Breast epithelium (tissue), 4 donors: ENCODE results near the gene IFI30. TPM values are rescaled to one million over a fixed set of nuclear protein-coding genes. Genes with fewer than 3 reads are reported as not detected.

Experiments used
- DNase-seq, 2 donors: peaks; one replicate each; pipeline ENCODE4 v3.0.0-alpha.2; 2019; ENCODE audit warnings: low spot score in 2 of 2
- H3K27ac ChIP-seq, 2 donors: fragments of 200-600 bp; sonication (generic) in 1 of 2; one replicate each; pipeline ENCODE4 v1.5.1; 2016 to 2019; ENCODE audit warnings: mild to moderate bottlenecking in 1 of 2
- H3K27me3 ChIP-seq, 2 donors: fragments of 200-600 bp; sonication (generic) in 1 of 2; one replicate each; pipeline versions ENCODE4 v1.5.1 to v1.6.0; 2017 to 2019; ENCODE audit warnings: control low read depth in 1 of 2, mild to moderate bottlenecking in 1 of 2
- H3K36me3 ChIP-seq: fragments of 200-600 bp; one replicate; pipeline ENCODE4 v1.5.1; 2019
- H3K4me1 ChIP-seq, 2 donors: fragments of 200-600 bp; sonication (generic); one replicate each; pipeline ENCODE4 v1.5.1; 2016 to 2019; ENCODE audit warnings: control low read depth in 1 of 2
- H3K4me3 ChIP-seq, 3 donors: fragments of 200-600 bp; sonication (generic); 1 replicate in 2 of 3; 2 replicates in 1 of 3; pipeline ENCODE4 v1.5.1; 2016 to 2019; ENCODE audit warnings: mild to moderate bottlenecking in 3 of 3, moderate library complexity in 2 of 3
- H3K9me3 ChIP-seq, 2 donors: fragments of 200-600 bp; sonication (generic) in 1 of 2; one replicate each; pipeline ENCODE4 v1.5.1; 2016 to 2019; ENCODE audit warnings: control low read depth in 1 of 2
- POLR2A ChIP-seq: fragments of 450-650 bp; IDR thresholded peaks from one replicate; pipeline ENCODE4 v1.6.1; 2016; ENCODE audit warnings: antibody characterized with exemption, mild to moderate bottlenecking, moderate library complexity
- POLR2AphosphoS5 ChIP-seq, 3 donors: sonication (generic); formaldehyde crosslinking; IDR thresholded peaks; one replicate each; pipeline ENCODE4 v1.6.1; 2017; ENCODE audit warnings: antibody characterized with exemption in 3 of 3
- intact Hi-C: fragments of 100-400 bp; cut with DNase I; formaldehyde crosslinking; loops from one replicate; pipeline ENCODE4 v1.15.1; 2023; ENCODE audit warnings: low total_unique reads
- total RNA-seq, 3 donors: library from RNA; depleted of rRNA; stranded (reverse); fragments of >200 nt; gene quantifications; one replicate each; pipeline ENCODE4 v1.1.0, GENCODE V29; 2016
- TF ChIP-seq, protein P1 (sequence below), 3 donors: fragments of 450-650 bp; IDR thresholded peaks; one replicate each; pipeline ENCODE4 v1.5.1; 2016 to 2017; ENCODE audit warnings: antibody characterized with exemption in 3 of 3, mild to moderate bottlenecking in 3 of 3, moderate library complexity in 3 of 3

The IFI30 gene
- total RNA-seq, 3 donors from 2014 or later: 50.1 to 103 (median 91.6) TPM

DNA sequence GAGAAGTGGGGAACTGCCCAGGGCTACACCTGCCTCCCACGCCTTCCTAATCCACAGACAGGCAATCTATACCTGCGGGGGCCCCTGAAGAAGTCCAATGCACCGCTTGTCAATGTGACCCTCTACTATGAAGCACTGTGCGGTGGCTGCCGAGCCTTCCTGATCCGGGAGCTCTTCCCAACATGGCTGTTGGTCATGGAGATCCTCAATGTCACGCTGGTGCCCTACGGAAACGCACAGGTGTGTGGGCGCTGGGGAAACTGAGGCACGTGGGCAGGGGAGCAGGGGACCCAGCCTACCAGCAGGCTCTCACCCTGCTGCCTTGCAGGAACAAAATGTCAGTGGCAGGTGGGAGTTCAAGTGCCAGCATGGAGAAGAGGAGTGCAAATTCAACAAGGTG, 1.4 kb downstream of the IFI30 start:
- DNase-seq: no peak
- TF ChIP-seq, protein P1, sequence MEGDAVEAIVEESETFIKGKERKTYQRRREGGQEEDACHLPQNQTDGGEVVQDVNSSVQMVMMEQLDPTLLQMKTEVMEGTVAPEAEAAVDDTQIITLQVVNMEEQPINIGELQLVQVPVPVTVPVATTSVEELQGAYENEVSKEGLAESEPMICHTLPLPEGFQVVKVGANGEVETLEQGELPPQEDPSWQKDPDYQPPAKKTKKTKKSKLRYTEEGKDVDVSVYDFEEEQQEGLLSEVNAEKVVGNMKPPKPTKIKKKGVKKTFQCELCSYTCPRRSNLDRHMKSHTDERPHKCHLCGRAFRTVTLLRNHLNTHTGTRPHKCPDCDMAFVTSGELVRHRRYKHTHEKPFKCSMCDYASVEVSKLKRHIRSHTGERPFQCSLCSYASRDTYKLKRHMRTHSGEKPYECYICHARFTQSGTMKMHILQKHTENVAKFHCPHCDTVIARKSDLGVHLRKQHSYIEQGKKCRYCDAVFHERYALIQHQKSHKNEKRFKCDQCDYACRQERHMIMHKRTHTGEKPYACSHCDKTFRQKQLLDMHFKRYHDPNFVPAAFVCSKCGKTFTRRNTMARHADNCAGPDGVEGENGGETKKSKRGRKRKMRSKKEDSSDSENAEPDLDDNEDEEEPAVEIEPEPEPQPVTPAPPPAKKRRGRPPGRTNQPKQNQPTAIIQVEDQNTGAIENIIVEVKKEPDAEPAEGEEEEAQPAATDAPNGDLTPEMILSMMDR (IDR thresholded peaks at IDR 0.05): no peak
- no peak for TF ChIP-seq POLR2AphosphoS5 (IDR thresholded peaks at IDR 0.05)
- no peak for TF ChIP-seq POLR2A
- H3K4me3 ChIP-seq: peak overlapping the region in 2 of 3 donors; percentile 59 to 90
- no peaks in the 10 kb centered on the region for H3K4me1 ChIP-seq
- H3K27ac ChIP-seq: no peak overlapping the region
- H3K36me3 ChIP-seq: no peaks in the 10 kb centered on the region
- intact Hi-C loops: no loop called here
- no peaks in the 10 kb centered on the region for H3K9me3 ChIP-seq
- no peaks in the 10 kb centered on the region for H3K27me3 ChIP-seq

- Histone ChIP-seq H3K27ac (no peak overlapping the region), H3K4me3 (no peak overlapping the region), H3K9me3 (no peaks in the 10 kb centered on the region), H3K27me3 (no peaks in the 10 kb centered on the region), H3K36me3 (no peaks in the 10 kb centered on the region), H3K4me1 (no peaks in the 10 kb centered on the region)
- TF ChIP-seq POLR2A (no peak), POLR2AphosphoS5 (IDR thresholded peaks at IDR 0.05) (no peak)
- TF ChIP-seq, protein P1 (IDR thresholded peaks at IDR 0.05): no peak
- intact Hi-C loops: no loop called here
- no peak for DNase-seq
Observed at GRCh38 chr19:18176367-18177310, 3.0 kb downstream of the IFI30 start.

- H3K36me3 ChIP-seq: no peaks in the 10 kb centered on the region
- DNase-seq: no peak
- H3K4me1 ChIP-seq: no peaks in the 10 kb centered on the region
- H3K9me3 ChIP-seq: no peaks in the 10 kb centered on the region
- no peak overlapping the region for H3K4me3 ChIP-seq
- intact Hi-C loops: loop anchor here (2.0 kb wide), 1 partner anchor 45 kb away; no protein-coding TSS in a partner anchor
- no peak for TF ChIP-seq POLR2AphosphoS5 (IDR thresholded peaks at IDR 0.05)
- TF ChIP-seq, protein P1 (IDR thresholded peaks at IDR 0.05): no peak
- no peak for TF ChIP-seq POLR2A
- no peak overlapping the region for H3K27ac ChIP-seq
- H3K27me3 ChIP-seq: no peaks in the 10 kb centered on the region
Observed at GRCh38 chr19:18179957-18180356, 6.3 kb downstream of the IFI30 start.

DNA sequence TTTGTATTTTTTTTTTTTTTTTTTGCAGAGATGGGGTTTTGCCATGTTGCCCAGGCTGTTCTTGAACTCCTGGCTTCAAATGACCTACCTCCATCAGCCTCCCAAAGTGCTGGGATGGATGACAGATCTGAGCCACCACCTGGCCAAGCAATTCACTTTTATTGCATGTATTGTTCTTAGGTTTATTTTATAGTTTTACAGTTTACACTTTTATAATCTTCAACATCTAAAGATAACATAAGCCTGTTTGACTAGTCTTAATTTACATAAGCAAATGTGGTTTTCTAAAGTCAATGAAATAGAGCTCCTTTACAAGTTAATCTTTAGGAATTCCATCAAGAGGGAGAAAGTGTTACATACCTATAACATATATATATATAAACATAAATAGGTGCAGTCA, 9.9 kb downstream of the IFI30 start:
- H3K4me3 ChIP-seq: no peak overlapping the region
- no peaks in the 10 kb centered on the region for H3K36me3 ChIP-seq
- no peaks in the 10 kb centered on the region for H3K27me3 ChIP-seq
- TF ChIP-seq POLR2AphosphoS5 (IDR thresholded peaks at IDR 0.05) (no peak), POLR2A (no peak)
- TF ChIP-seq, protein P1 (IDR thresholded peaks at IDR 0.05): no peak
- H3K9me3 ChIP-seq: no peaks in the 10 kb centered on the region
- no peak overlapping the region for H3K27ac ChIP-seq
- intact Hi-C loops: no loop called here
- no peaks in the 10 kb centered on the region for H3K4me1 ChIP-seq
- no peak for DNase-seq

GRCh38 chr19:18185538-18185937, 11.9 kb downstream of the IFI30 start:
- intact Hi-C loops: no loop called here
- Histone ChIP-seq H3K4me1 (no peaks in the 10 kb centered on the region), H3K36me3 (no peaks in the 10 kb centered on the region), H3K27ac (no peak overlapping the region), H3K9me3 (no peaks in the 10 kb centered on the region), H3K4me3 (no peak overlapping the region), H3K27me3 (no peaks in the 10 kb centered on the region)
- DNase-seq: no peak
- TF ChIP-seq, protein P1 (IDR thresholded peaks at IDR 0.05): no peak
- no peak for TF ChIP-seq POLR2A
- TF ChIP-seq POLR2AphosphoS5 (IDR thresholded peaks at IDR 0.05): no peak
